Measurements from ENCODE around the gene PTDSS2. TPM values are rescaled to one million over a fixed set of nuclear protein-coding genes. Genes with fewer than 3 reads are reported as not detected.

The PTDSS2 gene
- total and polyA plus RNA-seq, 4 donors: 5.1 to 15.6 (median 10.2) TPM

- 97% methylated on average over 16 of the region's 16 CpGs for WGBS
- no peak overlapping the region for H3K27ac ChIP-seq (ENCODE audit: low read depth in 1 of 2, low read length in 2 of 2)
- no peak for DNase-seq (ENCODE audit: low spot score)
Measured at GRCh38 chr11:462107-462890, 12.2 kb downstream of the PTDSS2 start.

More at GRCh38 chr11:462107-462890, 12.2 kb downstream of the PTDSS2 start:
- no peaks in the 10 kb centered on the region for H3K9me3 ChIP-seq (ENCODE audit: control insufficient read depth in 4 of 4, low read length in 3 of 4)
- H3K36me3 ChIP-seq (ENCODE audit: control insufficient read depth in 4 of 4, insufficient read depth in 3 of 4, low read depth in 1 of 4, low read length in 3 of 4): peaks cover 0 to 17% (median 7%) of the 10 kb centered on the region in 4 donors
- no peak overlapping the region for H3K4me3 ChIP-seq (ENCODE audit: low read depth in 1 of 3, low read length in 3 of 3)
- TF ChIP-seq YY1 (IDR thresholded peaks at IDR 0.05) (no peak), MAX (IDR thresholded peaks at IDR 0.05) (no peak), HNF4G (IDR thresholded peaks at IDR 0.05) (no peak), GABPA (IDR thresholded peaks at IDR 0.05 in 1 of 2, conservative IDR thresholded peaks at IDR 0.05 in 1 of 2) (no peak), ATF3 (IDR thresholded peaks at IDR 0.05) (no peak), TAF1 (conservative IDR thresholded peaks at IDR 0.05) (no peak), NR2F2 (IDR thresholded peaks at IDR 0.05) (no peak), RXRA (IDR thresholded peaks at IDR 0.05) (no peak), REST (IDR thresholded peaks at IDR 0.05) (no peak), CTCF (IDR thresholded peaks at IDR 0.05; ENCODE audit: low read depth, low read length, missing input control) (no peak), HNF4A (conservative IDR thresholded peaks at IDR 0.05) (no peak), FOXA1 (IDR thresholded peaks at IDR 0.05) (no peak), SP1 (IDR thresholded peaks at IDR 0.05) (no peak), JUND (IDR thresholded peaks at IDR 0.05) (no peak), ZBTB33 (IDR thresholded peaks at IDR 0.05) (no peak), EGR1 (IDR thresholded peaks at IDR 0.05; ENCODE audit: low read depth in 2 of 2) (no peak), RAD21 (IDR thresholded peaks at IDR 0.05) (no peak), FOXA2 (IDR thresholded peaks at IDR 0.05) (no peak)
- H3K27me3 ChIP-seq (ENCODE audit: control insufficient read depth in 4 of 4, insufficient read depth in 4 of 4, low read length in 3 of 4): no peaks in the 10 kb centered on the region
- no peaks in the 10 kb centered on the region for H3K4me1 ChIP-seq (ENCODE audit: control insufficient read depth in 4 of 4, insufficient read depth in 4 of 4, low read length in 3 of 4)
- H3K9ac ChIP-seq (ENCODE audit: low read depth in 1 of 2, low read length in 2 of 2): no peak overlapping the region
